ENCODE measurements around the gene ZBTB8B. TPM values are rescaled to one million over a fixed set of nuclear protein-coding genes. Genes with fewer than 3 reads are reported as not detected.

ZBTB8B gene
- polyA plus RNA-seq, 1 donor from 2014 or later: 5.0 TPM

DNA sequence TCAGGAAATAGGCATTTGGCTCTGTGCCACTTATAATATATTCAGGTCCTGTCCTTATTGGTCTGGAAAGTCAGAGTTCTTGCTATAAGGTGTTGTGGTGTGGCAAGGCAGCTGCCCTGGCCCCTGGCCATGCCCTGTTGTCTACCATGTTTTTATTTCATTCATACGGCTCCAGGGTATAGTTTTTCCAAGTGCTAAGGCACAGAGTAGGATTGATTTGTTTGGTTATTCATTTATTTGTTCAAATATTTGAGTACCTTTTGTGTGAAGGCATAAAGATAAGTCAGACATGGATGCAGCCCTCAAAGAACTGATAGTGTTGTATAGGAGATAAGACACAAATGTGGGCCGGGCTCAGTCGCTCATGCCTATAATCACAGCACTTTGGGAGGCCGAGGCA, 10.1 kb downstream of the ZBTB8B start:
- Histone ChIP-seq H4K20me1 (ENCODE audit: insufficient read depth) (no peaks in the 10 kb centered on the region), H3K4me2 (ENCODE audit: low read length) (no peak overlapping the region), H3K9me2 (ENCODE audit: insufficient read depth, low read length) (no peaks in the 10 kb centered on the region), H3K27ac (ENCODE audit: low read length) (no peak overlapping the region), H3F3A (ENCODE audit: insufficient read depth, low read length, poor library complexity, severe bottlenecking) (no peaks in the 10 kb centered on the region), H3K36me3 (ENCODE audit: insufficient read depth, low read length) (no peaks in the 10 kb centered on the region), H3K27me3 (ENCODE audit: insufficient read depth, low read depth, low read length) (no peaks in the 10 kb centered on the region), H2AFZ (ENCODE audit: low read depth, low read length) (no peak overlapping the region), H3K4me3 (ENCODE audit: low read length) (no peak overlapping the region), H3K9me3 (ENCODE audit: low read length) (no peaks in the 10 kb centered on the region), H3K9ac (ENCODE audit: low read length) (no peak overlapping the region), H3K79me2 (replicated peaks; ENCODE audit: insufficient read depth, low read length) (no peaks in the 10 kb centered on the region)
- TF ChIP-seq SMC3 (conservative IDR thresholded peaks at IDR 0.05; ENCODE audit: poor library complexity) (no peak), POLR2AphosphoS5 (IDR thresholded peaks at IDR 0.05) (no peak), RAD21 (conservative IDR thresholded peaks at IDR 0.05) (no peak)
- TF ChIP-seq, protein P1, sequence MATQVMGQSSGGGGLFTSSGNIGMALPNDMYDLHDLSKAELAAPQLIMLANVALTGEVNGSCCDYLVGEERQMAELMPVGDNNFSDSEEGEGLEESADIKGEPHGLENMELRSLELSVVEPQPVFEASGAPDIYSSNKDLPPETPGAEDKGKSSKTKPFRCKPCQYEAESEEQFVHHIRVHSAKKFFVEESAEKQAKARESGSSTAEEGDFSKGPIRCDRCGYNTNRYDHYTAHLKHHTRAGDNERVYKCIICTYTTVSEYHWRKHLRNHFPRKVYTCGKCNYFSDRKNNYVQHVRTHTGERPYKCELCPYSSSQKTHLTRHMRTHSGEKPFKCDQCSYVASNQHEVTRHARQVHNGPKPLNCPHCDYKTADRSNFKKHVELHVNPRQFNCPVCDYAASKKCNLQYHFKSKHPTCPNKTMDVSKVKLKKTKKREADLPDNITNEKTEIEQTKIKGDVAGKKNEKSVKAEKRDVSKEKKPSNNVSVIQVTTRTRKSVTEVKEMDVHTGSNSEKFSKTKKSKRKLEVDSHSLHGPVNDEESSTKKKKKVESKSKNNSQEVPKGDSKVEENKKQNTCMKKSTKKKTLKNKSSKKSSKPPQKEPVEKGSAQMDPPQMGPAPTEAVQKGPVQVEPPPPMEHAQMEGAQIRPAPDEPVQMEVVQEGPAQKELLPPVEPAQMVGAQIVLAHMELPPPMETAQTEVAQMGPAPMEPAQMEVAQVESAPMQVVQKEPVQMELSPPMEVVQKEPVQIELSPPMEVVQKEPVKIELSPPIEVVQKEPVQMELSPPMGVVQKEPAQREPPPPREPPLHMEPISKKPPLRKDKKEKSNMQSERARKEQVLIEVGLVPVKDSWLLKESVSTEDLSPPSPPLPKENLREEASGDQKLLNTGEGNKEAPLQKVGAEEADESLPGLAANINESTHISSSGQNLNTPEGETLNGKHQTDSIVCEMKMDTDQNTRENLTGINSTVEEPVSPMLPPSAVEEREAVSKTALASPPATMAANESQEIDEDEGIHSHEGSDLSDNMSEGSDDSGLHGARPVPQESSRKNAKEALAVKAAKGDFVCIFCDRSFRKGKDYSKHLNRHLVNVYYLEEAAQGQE (IDR thresholded peaks at IDR 0.05; ENCODE audit: borderline replicate concordance): no peak

DNA sequence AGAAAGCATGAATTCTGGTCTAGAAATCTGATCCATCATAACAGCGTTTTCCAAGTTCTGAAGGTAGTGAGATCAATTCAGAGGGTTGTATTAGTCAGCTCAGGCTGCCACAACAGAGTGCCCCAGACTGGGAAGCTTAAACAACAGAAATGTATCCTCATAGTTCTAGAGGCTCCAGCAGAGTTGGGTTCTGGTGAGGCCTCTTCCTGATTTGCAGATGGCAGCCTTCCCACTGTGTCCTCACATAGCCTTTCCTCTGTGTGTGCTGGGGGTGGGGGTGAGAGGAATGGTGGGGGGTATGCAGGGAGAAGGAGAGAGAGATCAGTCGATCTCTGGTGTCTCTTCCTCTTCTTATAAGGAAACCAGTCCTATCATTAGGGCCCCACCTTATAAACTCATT, 15.1 kb downstream of the ZBTB8B start:
- H3K4me3 ChIP-seq (ENCODE audit: low read length): no peak overlapping the region
- no peak overlapping the region for H3K9ac ChIP-seq (ENCODE audit: low read length)
- H3K36me3 ChIP-seq (ENCODE audit: insufficient read depth, low read length): no peaks in the 10 kb centered on the region
- no peaks in the 10 kb centered on the region for H3K9me3 ChIP-seq (ENCODE audit: low read length)
- no peaks in the 10 kb centered on the region for H3F3A ChIP-seq (ENCODE audit: insufficient read depth, low read length, poor library complexity, severe bottlenecking)
- H2AFZ ChIP-seq (ENCODE audit: low read depth, low read length): no peak overlapping the region
- TF ChIP-seq, protein P1 (IDR thresholded peaks at IDR 0.05; ENCODE audit: borderline replicate concordance): no peak
- no peak for TF ChIP-seq MXI1 (conservative IDR thresholded peaks at IDR 0.05; ENCODE audit: poor library complexity, severe bottlenecking)
- no peak for TF ChIP-seq TAF1 (IDR thresholded peaks at IDR 0.05; ENCODE audit: low read depth)
- TF ChIP-seq EZH2 (IDR thresholded peaks at IDR 0.05; ENCODE audit: borderline replicate concordance, insufficient read depth, low read length, poor library complexity, severe bottlenecking): no peak
- TF ChIP-seq SMC3 (conservative IDR thresholded peaks at IDR 0.05; ENCODE audit: poor library complexity): no peak
- TF ChIP-seq, protein P2, sequence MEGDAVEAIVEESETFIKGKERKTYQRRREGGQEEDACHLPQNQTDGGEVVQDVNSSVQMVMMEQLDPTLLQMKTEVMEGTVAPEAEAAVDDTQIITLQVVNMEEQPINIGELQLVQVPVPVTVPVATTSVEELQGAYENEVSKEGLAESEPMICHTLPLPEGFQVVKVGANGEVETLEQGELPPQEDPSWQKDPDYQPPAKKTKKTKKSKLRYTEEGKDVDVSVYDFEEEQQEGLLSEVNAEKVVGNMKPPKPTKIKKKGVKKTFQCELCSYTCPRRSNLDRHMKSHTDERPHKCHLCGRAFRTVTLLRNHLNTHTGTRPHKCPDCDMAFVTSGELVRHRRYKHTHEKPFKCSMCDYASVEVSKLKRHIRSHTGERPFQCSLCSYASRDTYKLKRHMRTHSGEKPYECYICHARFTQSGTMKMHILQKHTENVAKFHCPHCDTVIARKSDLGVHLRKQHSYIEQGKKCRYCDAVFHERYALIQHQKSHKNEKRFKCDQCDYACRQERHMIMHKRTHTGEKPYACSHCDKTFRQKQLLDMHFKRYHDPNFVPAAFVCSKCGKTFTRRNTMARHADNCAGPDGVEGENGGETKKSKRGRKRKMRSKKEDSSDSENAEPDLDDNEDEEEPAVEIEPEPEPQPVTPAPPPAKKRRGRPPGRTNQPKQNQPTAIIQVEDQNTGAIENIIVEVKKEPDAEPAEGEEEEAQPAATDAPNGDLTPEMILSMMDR (IDR thresholded peaks at IDR 0.05; ENCODE audit: poor library complexity, severe bottlenecking): no peak
- no peak for TF ChIP-seq EP300 (conservative IDR thresholded peaks at IDR 0.05; ENCODE audit: poor library complexity, severe bottlenecking)
- no peaks in the 10 kb centered on the region for H4K20me1 ChIP-seq (ENCODE audit: insufficient read depth)
- no peaks in the 10 kb centered on the region for H3K27me3 ChIP-seq (ENCODE audit: insufficient read depth, low read depth, low read length)
- no peaks in the 10 kb centered on the region for H3K79me2 ChIP-seq (replicated peaks; ENCODE audit: insufficient read depth, low read length)
- no peak overlapping the region for H3K27ac ChIP-seq (ENCODE audit: low read length)
- no peaks in the 10 kb centered on the region for H3K9me2 ChIP-seq (ENCODE audit: insufficient read depth, low read length)
- no peak overlapping the region for H3K4me2 ChIP-seq (ENCODE audit: low read length)

Measured in neural cell (in vitro differentiated cells).